B cell (primary cell): Measurements from ENCODE around the gene CEACAM3.

Source experiments
- EZH2 ChIP-seq: IDR thresholded peaks from 2 replicates; pipeline ENCODE4 v1.6.1; 2012; ENCODE audit warnings: borderline replicate concordance, low read depth, mild to moderate bottlenecking, moderate library complexity, low read length; ENCODE audit not compliant: insufficient read depth, poor library complexity, severe bottlenecking
- TF ChIP-seq, protein P1 (sequence below): fragments of 200-600 bp; IDR thresholded peaks from one replicate; pipeline ENCODE4 v1.8.0; 2022; ENCODE audit warnings: antibody characterized with exemption, mild to moderate bottlenecking

- TF ChIP-seq, protein P1, sequence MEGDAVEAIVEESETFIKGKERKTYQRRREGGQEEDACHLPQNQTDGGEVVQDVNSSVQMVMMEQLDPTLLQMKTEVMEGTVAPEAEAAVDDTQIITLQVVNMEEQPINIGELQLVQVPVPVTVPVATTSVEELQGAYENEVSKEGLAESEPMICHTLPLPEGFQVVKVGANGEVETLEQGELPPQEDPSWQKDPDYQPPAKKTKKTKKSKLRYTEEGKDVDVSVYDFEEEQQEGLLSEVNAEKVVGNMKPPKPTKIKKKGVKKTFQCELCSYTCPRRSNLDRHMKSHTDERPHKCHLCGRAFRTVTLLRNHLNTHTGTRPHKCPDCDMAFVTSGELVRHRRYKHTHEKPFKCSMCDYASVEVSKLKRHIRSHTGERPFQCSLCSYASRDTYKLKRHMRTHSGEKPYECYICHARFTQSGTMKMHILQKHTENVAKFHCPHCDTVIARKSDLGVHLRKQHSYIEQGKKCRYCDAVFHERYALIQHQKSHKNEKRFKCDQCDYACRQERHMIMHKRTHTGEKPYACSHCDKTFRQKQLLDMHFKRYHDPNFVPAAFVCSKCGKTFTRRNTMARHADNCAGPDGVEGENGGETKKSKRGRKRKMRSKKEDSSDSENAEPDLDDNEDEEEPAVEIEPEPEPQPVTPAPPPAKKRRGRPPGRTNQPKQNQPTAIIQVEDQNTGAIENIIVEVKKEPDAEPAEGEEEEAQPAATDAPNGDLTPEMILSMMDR: no peak
- no peak for TF ChIP-seq EZH2
Measured at GRCh38 chr19:41748012-41748411, 48.4 kb upstream of the CEACAM3 start.
